Kidney epithelial cell (primary cell): ENCODE results near the gene PLOD3. TPM values are rescaled to one million over a fixed set of nuclear protein-coding genes. Genes with fewer than 3 reads are reported as not detected.

Experiments
- DNase-seq: peaks from one replicate; pipeline ENCODE4 v3.0.0-alpha.2; 2010; ENCODE audit warnings: low read depth
- H3K27me3 ChIP-seq: 2 replicates; pipeline ENCODE4 v1.6.0; 2011; ENCODE audit warnings: low read length; ENCODE audit not compliant: control insufficient read depth, insufficient read depth
- H3K36me3 ChIP-seq: 2 replicates; pipeline ENCODE4 v1.5.1; 2011; ENCODE audit warnings: low read length; ENCODE audit not compliant: control insufficient read depth, insufficient read depth
- H3K4me3 ChIP-seq: 2 replicates; pipeline ENCODE4 v1.5.1; 2011; ENCODE audit warnings: low read depth, mild to moderate bottlenecking, control low read depth, low read length
- CTCF ChIP-seq: IDR thresholded peaks from 2 replicates; pipeline ENCODE4 v1.5.1; 2011; ENCODE audit warnings: mild to moderate bottlenecking, moderate library complexity, low read length, control low read depth, inconsistent platforms; ENCODE audit not compliant: insufficient read depth, poor library complexity, severe bottlenecking
- total RNA-seq: library from RNA; depleted of rRNA; stranded (reverse); fragments of >200 nt; gene quantifications from 2 replicates; pipeline ENCODE4 v1.2.3, GENCODE V29; 2015

The PLOD3 gene
- total RNA-seq, 1 donor from 2014 or later: 95.6 TPM

- TF ChIP-seq CTCF: no peak
- H3K27me3 ChIP-seq: peaks cover 34% of the 10 kb centered on the region
- no peaks in the 10 kb centered on the region for H3K36me3 ChIP-seq
- no peak for DNase-seq
- H3K4me3 ChIP-seq: no peak overlapping the region
Measured at GRCh38 chr7:101197991-101198390, 19.4 kb downstream of the PLOD3 start.

- peaks cover 14% of the 10 kb centered on the region for H3K27me3 ChIP-seq
- no peak for DNase-seq
- H3K4me3 ChIP-seq: no peak overlapping the region
- TF ChIP-seq CTCF: no peak
- H3K36me3 ChIP-seq: no peaks in the 10 kb centered on the region
Measured at GRCh38 chr7:101195884-101196283, 21.5 kb downstream of the PLOD3 start.

- Histone ChIP-seq H3K27me3 (no peaks in the 10 kb centered on the region), H3K36me3 (no peaks in the 10 kb centered on the region), H3K4me3 (no peak overlapping the region)
- TF ChIP-seq CTCF: no peak
- no peak for DNase-seq
Measured at GRCh38 chr7:101189109-101189508, 28.3 kb downstream of the PLOD3 start.

DNA sequence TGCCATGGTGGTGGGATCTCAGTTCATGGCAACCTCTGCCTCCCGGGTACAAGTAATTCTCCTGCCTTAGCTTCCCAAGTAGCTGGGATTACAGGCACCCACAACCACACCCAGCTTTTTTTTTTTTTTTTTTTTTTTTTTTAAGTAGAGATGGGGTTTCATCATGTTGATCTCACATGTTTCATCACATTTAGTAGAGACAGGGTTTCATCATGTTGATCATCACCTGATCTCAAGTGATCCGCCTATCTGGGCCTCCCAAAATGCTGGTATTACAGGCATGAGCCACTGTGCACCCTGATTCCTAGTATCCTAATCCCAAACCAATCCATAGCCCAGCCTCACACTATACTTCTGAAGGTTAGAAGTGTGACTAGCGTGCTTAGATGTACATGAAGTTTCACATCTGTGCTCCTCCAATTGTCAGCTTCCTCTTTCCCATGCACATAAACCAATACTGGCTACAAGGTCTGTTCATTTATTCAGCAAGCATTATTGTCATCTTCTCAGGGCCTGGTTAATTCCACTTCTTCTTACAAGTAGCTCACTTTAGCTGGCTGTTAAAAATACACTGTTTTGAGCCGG, 30.4 kb downstream of the PLOD3 start:
- H3K27me3 ChIP-seq: no peaks in the 10 kb centered on the region
- DNase-seq: no peak
- H3K36me3 ChIP-seq: no peaks in the 10 kb centered on the region
- no peak for TF ChIP-seq CTCF
- no peak overlapping the region for H3K4me3 ChIP-seq

DNA sequence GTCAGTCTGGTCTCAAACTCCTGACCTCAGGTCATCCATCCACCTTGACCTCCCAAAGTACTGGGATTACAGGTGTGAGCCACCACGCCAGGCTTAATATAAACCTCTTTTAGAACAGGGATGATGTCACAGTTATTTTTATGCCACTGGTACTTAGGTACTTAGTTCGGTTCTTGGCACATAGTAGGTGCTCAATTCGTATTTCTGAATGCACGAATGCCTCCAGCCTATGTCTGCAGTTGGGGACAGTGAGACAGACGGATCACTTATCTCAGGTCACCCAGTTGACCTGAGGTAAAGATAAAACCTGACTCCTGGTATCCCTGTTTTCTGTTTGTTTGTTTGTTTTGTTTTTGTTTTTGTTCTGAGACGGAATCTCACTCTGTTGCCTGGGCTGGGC, 31.2 kb downstream of the PLOD3 start:
- DNase-seq: no peak
- no peak for TF ChIP-seq CTCF

GRCh38 chr7:101185258-101185839, 32.0 kb downstream of the PLOD3 start:
- Histone ChIP-seq H3K27me3 (peaks cover 6% of the 10 kb centered on the region), H3K4me3 (no peak overlapping the region), H3K36me3 (no peaks in the 10 kb centered on the region)
- no peak for DNase-seq
- TF ChIP-seq CTCF: no peak

More for the DNA sequence above, 31.2 kb downstream of the PLOD3 start:
- Histone ChIP-seq H3K27me3 (no peaks in the 10 kb centered on the region), H3K36me3 (no peaks in the 10 kb centered on the region), H3K4me3 (no peak overlapping the region)
